Measurements from ENCODE around the gene TMEM240.

DNA sequence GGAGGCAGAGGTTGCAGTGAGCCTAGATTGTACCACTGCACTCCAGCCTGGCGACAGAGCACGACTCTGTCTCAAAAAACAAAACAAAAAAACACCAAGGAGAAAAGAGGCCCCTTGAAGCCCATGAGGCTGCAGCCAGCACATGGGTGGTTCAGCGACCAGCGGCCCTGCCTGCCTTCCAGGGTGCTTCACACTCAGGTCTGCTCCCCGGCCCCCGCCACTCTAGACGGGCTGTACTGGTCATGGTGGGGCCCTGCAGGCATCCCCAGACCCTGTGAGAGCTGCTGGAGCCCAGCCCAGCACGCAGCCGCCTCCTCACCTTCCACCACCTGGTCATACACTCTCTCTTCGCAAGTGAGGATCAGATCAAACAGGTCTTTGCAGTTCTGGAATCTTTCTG is 4.1 kb upstream of the TMEM240 start:
- TF ChIP-seq POLR2A (IDR thresholded peaks at IDR 0.05) (no peak), EP300 (IDR thresholded peaks at IDR 0.05) (no peak), POLR2AphosphoS5 (IDR thresholded peaks at IDR 0.05) (no peak)
